BJ (cell line): ENCODE results near the gene PPIC. TPM values are rescaled to one million over a fixed set of nuclear protein-coding genes. Genes with fewer than 3 reads are reported as not detected.
A peak's percentile ranks its signal among the peaks of the same experiment; 100 is the strongest.

Source experiments
- CTCF ChIA-PET: fragments of 350-600 bp; formaldehyde crosslinking; extraction: SDS; loops from one replicate; lab custom pipeline; 2021; ENCODE audit warnings: antibody characterized with exemption, inconsistent platforms; lab: Yijun Ruan, JAX
- POLR2A ChIA-PET: fragments of 300-600 bp; sonication (Branson Sonifier 250); formaldehyde crosslinking; extraction: SDS; loops from one replicate; lab custom pipeline; 2021; ENCODE audit warnings: antibody characterized with exemption; lab: Charles Lee
- DNase-seq: peaks from one replicate; pipeline ENCODE4 v3.0.0-alpha.2; 2011; ENCODE audit warnings: low read depth
- H3K27me3 ChIP-seq: 2 replicates; pipeline ENCODE4 v1.6.0; 2011; ENCODE audit warnings: low read length; ENCODE audit not compliant: control insufficient read depth, insufficient read depth
- H3K36me3 ChIP-seq: 2 replicates; pipeline ENCODE4 v1.5.1; 2011; ENCODE audit warnings: low read length; ENCODE audit not compliant: control insufficient read depth, insufficient read depth
- H3K4me3 ChIP-seq: 2 replicates; pipeline ENCODE4 v1.5.1; 2011; ENCODE audit warnings: low read depth, mild to moderate bottlenecking, control low read depth, low read length
- polyA plus RNA-seq: library from polyadenylated mRNA; depleted of rRNA; stranded (reverse); fragments of >200 nt; gene quantifications from 2 replicates; pipeline ENCODE4 v1.2.3, GENCODE V29; 2011
- TF ChIP-seq, protein P1 (sequence below): IDR thresholded peaks from 2 replicates; pipeline ENCODE4 v1.5.1; 2011; ENCODE audit warnings: low read depth, mild to moderate bottlenecking, control low read depth, inconsistent platforms, low read length, moderate library complexity; ENCODE audit not compliant: insufficient read depth

Gene PPIC
- polyA plus RNA-seq, 1 experiment = 62.3 TPM

DNA sequence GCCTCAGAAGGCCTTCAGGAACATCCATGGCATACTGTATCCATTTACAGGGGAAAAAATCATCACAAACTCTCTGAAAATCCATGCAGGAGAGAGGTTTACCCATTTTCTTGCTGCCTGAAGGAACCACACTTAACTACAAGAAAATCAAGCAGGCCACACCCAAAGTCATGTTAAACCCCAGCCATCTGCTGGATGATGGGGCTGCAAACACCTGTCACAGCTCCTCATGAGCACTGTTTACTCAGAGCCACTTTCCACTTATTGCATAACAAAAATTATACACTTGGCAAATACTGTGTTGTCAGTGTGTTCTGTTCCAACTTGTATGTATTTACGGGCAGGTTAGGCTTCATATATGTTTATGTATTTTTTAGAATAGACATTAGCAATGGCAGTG lies 35.8 kb downstream of the PPIC start:
- DNase-seq = no peak
- H3K4me3 ChIP-seq = no peak overlapping the region
- peaks cover 4% of the 10 kb centered on the region; the same call in 1 of the 2 replicates for H3K36me3 ChIP-seq
- H3K27me3 ChIP-seq = no peaks in the 10 kb centered on the region
- TF ChIP-seq, protein P1, sequence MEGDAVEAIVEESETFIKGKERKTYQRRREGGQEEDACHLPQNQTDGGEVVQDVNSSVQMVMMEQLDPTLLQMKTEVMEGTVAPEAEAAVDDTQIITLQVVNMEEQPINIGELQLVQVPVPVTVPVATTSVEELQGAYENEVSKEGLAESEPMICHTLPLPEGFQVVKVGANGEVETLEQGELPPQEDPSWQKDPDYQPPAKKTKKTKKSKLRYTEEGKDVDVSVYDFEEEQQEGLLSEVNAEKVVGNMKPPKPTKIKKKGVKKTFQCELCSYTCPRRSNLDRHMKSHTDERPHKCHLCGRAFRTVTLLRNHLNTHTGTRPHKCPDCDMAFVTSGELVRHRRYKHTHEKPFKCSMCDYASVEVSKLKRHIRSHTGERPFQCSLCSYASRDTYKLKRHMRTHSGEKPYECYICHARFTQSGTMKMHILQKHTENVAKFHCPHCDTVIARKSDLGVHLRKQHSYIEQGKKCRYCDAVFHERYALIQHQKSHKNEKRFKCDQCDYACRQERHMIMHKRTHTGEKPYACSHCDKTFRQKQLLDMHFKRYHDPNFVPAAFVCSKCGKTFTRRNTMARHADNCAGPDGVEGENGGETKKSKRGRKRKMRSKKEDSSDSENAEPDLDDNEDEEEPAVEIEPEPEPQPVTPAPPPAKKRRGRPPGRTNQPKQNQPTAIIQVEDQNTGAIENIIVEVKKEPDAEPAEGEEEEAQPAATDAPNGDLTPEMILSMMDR = no peak
- POLR2A ChIA-PET = no interaction called here
- CTCF ChIA-PET = interaction anchor here (0.8 to 1.0 kb wide), 2 partner anchors 16 to 225 kb away, joined by 3 to 4 read pairs; no protein-coding TSS in a partner anchor

DNA sequence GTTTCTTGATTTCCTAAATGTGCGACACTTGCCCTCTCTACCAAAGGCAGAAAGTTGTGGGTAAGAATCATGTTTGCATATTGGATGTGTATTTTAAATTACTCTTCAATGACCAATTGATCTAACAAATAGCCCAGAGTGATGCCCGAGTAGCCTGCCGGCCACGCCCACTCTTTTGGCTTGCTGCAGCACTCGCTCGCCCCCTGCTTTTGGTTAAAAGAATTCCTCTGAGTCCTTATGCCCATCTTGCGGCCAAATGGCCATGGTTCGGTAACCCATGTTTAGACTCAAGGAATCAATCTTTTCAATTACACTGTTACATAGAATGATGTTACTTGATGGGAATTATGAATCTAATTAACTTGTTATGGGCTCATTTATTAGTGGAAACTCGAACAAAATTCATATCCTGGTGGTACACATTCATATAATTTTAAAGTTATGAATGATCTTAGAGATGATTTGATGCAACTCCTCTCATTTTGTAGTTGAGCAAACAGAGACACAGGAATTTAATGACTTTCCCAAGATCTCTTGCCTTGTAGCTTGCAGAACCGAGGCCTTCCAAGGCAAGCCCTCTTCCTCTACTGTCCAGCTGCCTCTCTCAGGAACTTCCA lies 36.5 kb downstream of the PPIC start:
- peaks cover 2% of the 10 kb centered on the region; the same call in 1 of the 2 replicates for H3K36me3 ChIP-seq
- TF ChIP-seq, protein P1 = peak; percentile 43; the same call in 1 of the 2 replicates
- H3K27me3 ChIP-seq = no peaks in the 10 kb centered on the region
- H3K4me3 ChIP-seq = no peak overlapping the region
- DNase-seq = no peak
- ChIA-PET CTCF (interaction anchor here (1.0 kb wide), 1 partner anchor 225 kb away, joined by 3 read pairs; no protein-coding TSS in a partner anchor), POLR2A (no interaction called here)

- DNase-seq = no peak
- TF ChIP-seq, protein P1 = no peak
- CTCF ChIA-PET = interaction anchor here (1.2 kb wide), 1 partner anchor 294 kb away, joined by 3 read pairs; no protein-coding TSS in a partner anchor
- POLR2A ChIA-PET = no interaction called here
- no peak overlapping the region for H3K4me3 ChIP-seq
- H3K27me3 ChIP-seq = no peaks in the 10 kb centered on the region
- no peaks in the 10 kb centered on the region for H3K36me3 ChIP-seq
These were observed 39.2 kb downstream of the PPIC start for GRCh38 chr5:122997294-122997693.

GRCh38 chr5:122996091-122996490 lies 40.4 kb downstream of the PPIC start:
- ChIA-PET POLR2A (no interaction called here), CTCF (interaction anchor here (0.7 kb wide), 1 partner anchor 291 kb away, joined by 3 read pairs; no protein-coding TSS in a partner anchor)
- Histone ChIP-seq H3K36me3 (no peaks in the 10 kb centered on the region), H3K27me3 (no peaks in the 10 kb centered on the region), H3K4me3 (no peak overlapping the region)
- DNase-seq = no peak
- TF ChIP-seq, protein P1 = no peak

DNA sequence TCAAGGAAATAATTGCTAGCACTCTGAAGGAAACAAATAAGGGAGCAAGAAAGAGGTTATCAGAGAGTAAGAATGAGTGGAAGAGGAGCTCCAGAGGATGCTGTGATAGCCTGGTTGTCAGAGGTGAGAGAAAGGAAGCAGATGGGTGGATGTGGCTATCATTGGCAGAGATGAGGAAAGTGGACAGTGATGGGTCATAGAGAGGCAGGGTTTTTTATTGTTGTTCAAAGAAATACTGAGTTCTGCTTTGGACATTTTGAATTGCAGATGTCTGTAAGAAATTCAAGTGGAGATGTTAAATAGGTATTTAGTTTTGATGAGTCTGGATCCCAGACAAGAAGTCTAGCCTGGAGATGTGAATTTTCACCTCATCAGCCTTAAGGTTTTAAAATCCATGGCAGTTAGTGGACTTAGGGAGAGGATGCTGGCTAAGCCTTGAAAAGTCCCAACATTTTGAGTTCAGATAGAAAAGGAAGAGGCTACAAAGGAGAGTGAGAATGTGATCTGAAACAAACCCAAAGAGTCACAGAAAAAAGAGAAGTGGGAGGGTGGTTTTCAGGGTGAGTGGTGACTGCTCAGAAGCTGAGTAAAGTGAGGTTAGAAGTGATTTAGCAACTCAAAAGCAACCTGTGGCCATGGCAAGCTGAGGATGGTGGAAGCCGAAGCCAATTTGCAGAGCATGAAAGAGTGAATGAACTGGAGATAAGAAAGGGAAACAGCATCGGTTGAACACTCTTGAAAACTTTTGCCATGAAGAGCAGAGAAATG lies 50.4 kb downstream of the PPIC start:
- CTCF ChIA-PET = no interaction called here
- DNase-seq = no peak

More for the DNA sequence above, 50.4 kb downstream of the PPIC start:
- Histone ChIP-seq H3K36me3 (no peaks in the 10 kb centered on the region), H3K4me3 (no peak overlapping the region), H3K27me3 (no peaks in the 10 kb centered on the region)
- TF ChIP-seq, protein P1 = no peak
- POLR2A ChIA-PET = no interaction called here
